Stimulated activated CD4-positive, alpha-beta T cell treated with anti-CD3 and anti-CD28 coated beads, Interleukin-4, amount 100 ng/mL, for 48 hours (primary cell): ENCODE results near the gene NR0B2.

Experiments
- DNase-seq, 2 donors: peaks; one replicate each; pipeline ENCODE4 v3.0.0-alpha.2; 2020; ENCODE audit warnings: low read depth in 2 of 2

Gene NR0B2

DNA sequence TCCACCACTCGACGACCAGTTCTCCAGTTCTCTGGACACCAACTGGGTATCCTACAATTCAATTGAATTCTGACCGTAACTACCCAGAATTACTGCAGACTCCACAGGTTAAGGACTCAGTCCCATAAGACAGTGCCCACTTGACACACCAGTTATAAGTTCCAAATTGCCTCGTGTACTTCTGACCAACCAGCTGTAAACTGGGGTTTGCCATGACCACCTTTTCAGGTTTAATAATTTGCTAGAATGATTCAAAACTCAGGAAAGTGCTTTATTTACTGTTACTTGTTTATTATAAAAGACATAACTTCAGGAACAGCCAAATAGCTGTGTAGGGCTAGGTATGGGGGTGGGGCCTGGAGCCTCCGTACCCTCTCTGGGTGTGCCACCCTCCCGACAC lies 23.0 kb upstream of the NR0B2 start:
- DNase-seq, result no peak

GRCh38 chr1:26932531-26932930 lies 18.8 kb upstream of the NR0B2 start:
- DNase-seq, result no peak

DNA sequence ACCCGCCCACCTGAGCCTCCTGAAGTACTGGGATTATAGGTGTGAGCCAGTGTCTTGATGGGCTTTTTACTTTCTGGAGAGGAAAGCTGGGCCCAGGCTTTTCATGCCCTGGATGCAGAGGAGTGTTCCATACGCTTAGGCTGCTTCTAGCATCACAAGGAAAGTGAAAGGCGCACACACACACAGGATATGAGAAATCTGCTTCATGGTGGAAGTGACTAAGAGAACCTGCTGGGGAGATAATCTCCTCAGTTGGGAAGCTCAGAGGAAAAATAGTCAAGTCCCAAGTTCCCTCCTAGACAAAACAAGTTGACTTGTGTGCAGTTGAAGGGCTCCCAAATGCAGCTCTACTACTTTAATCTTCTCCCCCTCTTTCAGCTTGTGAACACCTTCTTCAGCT lies 9.9 kb upstream of the NR0B2 start:
- DNase-seq, result no peak

DNA sequence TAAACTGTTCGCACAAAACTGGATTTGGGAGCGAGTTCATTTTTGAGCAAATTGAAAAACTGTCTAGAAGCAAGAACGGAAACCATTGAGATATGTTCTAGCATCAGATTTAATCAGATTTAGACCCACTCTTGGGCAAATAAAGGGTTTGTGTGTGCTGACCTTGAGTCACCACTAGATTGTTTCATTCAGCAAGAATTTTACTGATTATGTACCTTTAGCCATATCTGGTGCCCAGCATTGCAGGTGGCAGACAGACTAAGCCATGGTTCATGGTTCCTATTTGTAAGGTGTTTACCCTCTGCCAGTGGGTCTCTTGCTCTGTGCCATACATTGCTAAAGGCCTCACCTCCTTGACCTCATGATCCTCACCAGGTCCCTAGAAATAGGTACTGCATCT lies 9.1 kb upstream of the NR0B2 start:
- DNase-seq, result no peak

DNA sequence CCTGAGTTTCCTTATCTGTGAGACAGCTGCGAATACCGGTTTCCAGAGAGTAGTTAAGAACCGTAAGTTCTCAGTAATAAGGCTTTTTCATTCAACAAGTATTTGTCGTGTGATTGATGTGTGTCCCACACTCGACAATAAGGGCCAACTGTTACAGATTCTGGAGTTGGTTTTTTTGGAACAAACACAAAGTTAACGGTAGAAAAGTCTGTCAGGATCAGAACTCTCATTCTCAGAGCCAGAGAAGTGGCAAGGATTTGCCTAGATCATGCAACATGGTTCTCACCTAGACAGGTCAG lies 8.6 kb upstream of the NR0B2 start:
- no peak for DNase-seq

DNA sequence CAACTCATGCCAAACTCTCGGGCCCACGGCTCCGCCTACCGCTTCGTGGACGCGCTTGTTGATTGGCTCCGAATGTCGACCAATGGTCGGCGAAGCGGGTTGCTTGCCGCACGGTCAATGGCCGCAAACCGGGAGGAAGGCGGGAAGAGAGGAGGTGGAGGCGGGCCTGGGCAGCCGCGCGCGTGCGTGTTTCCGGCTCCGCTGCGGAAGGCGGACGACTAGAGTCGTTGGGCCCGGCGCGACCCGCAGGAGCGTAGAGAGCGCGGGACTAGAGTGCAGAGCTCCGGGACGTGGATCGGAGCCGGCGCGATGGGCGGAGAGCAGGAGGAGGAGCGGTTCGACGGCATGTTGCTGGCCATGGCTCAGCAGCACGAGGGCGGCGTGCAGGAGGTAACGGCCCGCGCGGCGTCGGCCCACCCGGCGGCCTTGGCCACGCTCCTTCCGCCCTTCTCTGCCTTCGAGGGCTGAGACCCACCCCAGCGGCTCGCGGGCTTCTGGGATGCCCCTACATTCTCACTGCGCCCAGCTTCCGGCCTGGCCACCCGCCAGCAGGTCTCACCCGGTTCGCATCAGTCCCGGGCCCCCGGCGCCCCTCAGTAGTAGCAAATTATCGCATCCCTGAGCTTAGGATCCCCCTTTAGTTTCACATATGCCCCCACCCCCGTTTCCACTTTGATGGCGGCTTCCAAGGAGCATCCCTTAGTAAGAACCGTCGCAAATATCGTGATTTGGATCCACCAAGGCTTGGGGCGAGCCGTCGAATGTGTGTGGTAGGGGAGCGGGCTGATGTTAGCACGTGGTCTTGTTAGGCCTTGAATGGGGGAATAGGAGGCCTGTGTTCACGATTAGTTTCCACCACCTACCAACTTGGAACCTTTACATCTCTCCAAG lies 8.0 kb upstream of the NR0B2 start, which contains the start of gene NUDC:
NUDC (plus strand) TSS at position 204 of the 891 bp plus-strand sequence; CDS start at position 310, 106 bp downstream.
- peak; percentile 93 to 96 for DNase-seq

GRCh38 chr1:26921126-26921539 lies 7.4 kb upstream of the NR0B2 start:
- DNase-seq, result no peak

- no peak for DNase-seq
Observed at GRCh38 chr1:26915204-26915842, 1.5 kb upstream of the NR0B2 start.

- no peak for DNase-seq
Observed at GRCh38 chr1:26913389-26913753, 404 bp downstream of the NR0B2 start.

GRCh38 chr1:26912147-26912490 lies 1.7 kb downstream of the NR0B2 start:
- DNase-seq, result no peak

GRCh38 chr1:26911399-26912146 lies 2.2 kb downstream of the NR0B2 start:
- no peak for DNase-seq

DNA sequence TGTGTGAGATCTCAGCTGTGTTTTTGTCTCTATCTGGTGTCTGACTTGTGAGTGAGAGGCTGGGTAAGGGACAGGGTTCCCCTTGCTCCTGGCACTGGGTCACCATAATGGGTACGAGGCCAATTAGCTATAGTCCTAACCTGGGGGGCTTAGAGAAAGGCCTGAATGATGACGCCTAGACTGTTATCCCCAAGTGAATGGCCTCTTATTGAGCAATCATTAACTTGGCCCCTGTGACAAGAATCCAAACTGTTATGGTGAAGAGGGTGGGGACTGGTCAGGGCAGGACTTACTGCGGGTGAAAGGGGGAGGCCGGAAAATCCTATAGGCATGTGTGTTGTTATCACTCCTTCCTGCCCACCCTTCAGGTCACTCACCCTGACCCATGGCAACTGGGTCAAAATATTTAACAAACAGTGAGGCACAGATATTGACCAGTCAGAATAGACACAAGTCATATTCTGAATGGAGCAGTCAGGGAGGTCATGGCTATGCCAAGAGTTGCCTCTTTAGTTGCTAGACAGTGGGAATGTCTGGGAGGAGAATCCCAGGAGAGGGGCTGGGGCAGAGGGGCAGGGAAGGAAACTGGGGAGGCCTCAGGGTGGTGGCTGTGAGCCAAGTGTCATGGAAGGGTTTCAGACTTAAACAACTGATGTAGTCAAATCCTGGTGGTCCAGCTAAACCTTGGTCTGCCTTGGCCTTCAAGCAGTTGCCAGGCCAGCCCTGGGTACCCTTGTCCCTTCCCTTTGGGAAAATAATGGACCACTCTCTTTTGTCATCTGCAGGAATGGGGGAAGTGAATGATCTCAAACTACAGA lies 3.2 kb downstream of the NR0B2 start:
- DNase-seq, result no peak

- no peak for DNase-seq
Observed at GRCh38 chr1:26909951-26910342, 3.8 kb downstream of the NR0B2 start.

GRCh38 chr1:26907071-26907917 lies 6.5 kb downstream of the NR0B2 start:
- no peak for DNase-seq

GRCh38 chr1:26900815-26901511 lies 12.8 kb downstream of the NR0B2 start:
- DNase-seq, result no peak

- DNase-seq, result peak; percentile 84 to 85
Observed at GRCh38 chr1:26900001-26900814, 13.6 kb downstream of the NR0B2 start, which contains the start of gene GPATCH3. TSS of gene GPATCH3 (minus strand) at chr1:26900467. CDS start at chr1:26900442, 25 bp downstream.

GRCh38 chr1:26897351-26897750 lies 16.4 kb downstream of the NR0B2 start:
- DNase-seq, result no peak

GRCh38 chr1:26894263-26894662 lies 19.5 kb downstream of the NR0B2 start:
- no peak for DNase-seq

- DNase-seq, result no peak
Observed at GRCh38 chr1:26890467-26890796, 23.3 kb downstream of the NR0B2 start.
